AG04450 (cell line): ENCODE results near the gene TAF4. TPM values are rescaled to one million over a fixed set of nuclear protein-coding genes. Genes with fewer than 3 reads are reported as not detected.
"Not testable (repeated sequence)": the region's sequence is repeated elsewhere in the genome, so short reads cannot be mapped to it uniquely, and the experiment has no call there.

Experiments used
- CTCF ChIA-PET: fragments of 300-600, 350-600 bp; formaldehyde crosslinking; extraction: SDS; loops from one replicate; lab custom pipeline; 2022; ENCODE audit warnings: antibody characterized with exemption, inconsistent platforms; lab: Charles Lee
- POLR2A ChIA-PET: fragments of 350-600 bp; formaldehyde crosslinking; extraction: SDS; loops from one replicate; lab custom pipeline; 2021; ENCODE audit warnings: antibody characterized with exemption, inconsistent platforms; lab: Yijun Ruan, JAX
- DNase-seq: peaks from one replicate; pipeline ENCODE4 v3.0.0-alpha.2; 2011; ENCODE audit warnings: low read depth, low spot score
- H3K27ac ChIP-seq: one replicate; pipeline ENCODE4 v1.5.1; 2012; ENCODE audit warnings: low read depth, low read length, control low read depth
- H3K27me3 ChIP-seq: one replicate; pipeline ENCODE4 v1.6.0; 2012; ENCODE audit warnings: low read length; ENCODE audit not compliant: control insufficient read depth, insufficient read depth
- H3K4me3 ChIP-seq: 2 replicates; pipeline ENCODE4 v1.5.1; 2011; ENCODE audit warnings: mild to moderate bottlenecking, low read depth, low read length, control low read depth
- H3K9me3 ChIP-seq: 2 replicates; pipeline ENCODE4 v1.5.1; 2012; ENCODE audit warnings: low read length; ENCODE audit not compliant: control insufficient read depth, insufficient read depth
- CTCF ChIP-seq: IDR thresholded peaks from 2 replicates; pipeline ENCODE4 v1.5.1; 2011; ENCODE audit warnings: low read depth, low read length, control low read depth, inconsistent platforms
- polyA plus RNA-seq: library from polyadenylated mRNA; depleted of rRNA; stranded (reverse); fragments of >200 nt; gene quantifications from 2 replicates; pipeline ENCODE4 v1.2.3, GENCODE V29; 2011

The TAF4 gene
- polyA plus RNA-seq, 1 experiment: 2.7 TPM

DNA sequence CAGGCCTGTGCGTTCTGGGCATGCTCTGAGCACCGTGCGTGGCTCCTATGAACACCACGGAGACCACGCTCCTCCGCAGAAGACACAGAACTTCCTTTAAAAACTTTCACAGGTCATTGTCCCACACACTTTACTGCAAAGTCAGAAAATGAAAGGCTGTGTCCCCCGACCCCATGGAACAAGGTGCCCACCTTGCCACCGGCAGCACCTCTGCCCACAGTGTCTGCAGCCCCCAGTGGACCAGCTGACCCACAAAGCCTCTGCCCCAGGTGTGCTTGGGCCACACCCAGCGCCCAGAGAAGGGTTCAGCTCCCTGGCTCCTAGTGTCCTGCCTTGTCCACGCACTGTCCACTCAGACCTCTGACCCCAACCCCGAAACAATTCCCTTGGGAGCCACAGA lies 8.7 kb downstream of the TAF4 start:
- TF ChIP-seq CTCF: no peak
- POLR2A ChIA-PET: no interaction called here
- no peak overlapping the region for H3K4me3 ChIP-seq
- H3K9me3 ChIP-seq: peaks cover 3% of the 10 kb centered on the region; the same call in 1 of the 2 replicates
- no peak overlapping the region for H3K27ac ChIP-seq
- DNase-seq: no peak
- CTCF ChIA-PET: no interaction called here
- no peaks in the 10 kb centered on the region for H3K27me3 ChIP-seq

GRCh38 chr20:62056377-62056776 lies 9.3 kb downstream of the TAF4 start:
- CTCF ChIA-PET: no interaction called here
- POLR2A ChIA-PET: no interaction called here
- Histone ChIP-seq H3K27ac (no peak overlapping the region), H3K9me3 (peaks cover 3% of the 10 kb centered on the region; the same call in 1 of the 2 replicates), H3K4me3 (no peak overlapping the region), H3K27me3 (no peaks in the 10 kb centered on the region)
- no peak for TF ChIP-seq CTCF
- DNase-seq: no peak

GRCh38 chr20:62055862-62056115 lies 9.9 kb downstream of the TAF4 start:
- POLR2A ChIA-PET, H3K9me3 ChIP-seq, DNase-seq, H3K4me3 ChIP-seq, H3K27me3 ChIP-seq, CTCF ChIA-PET, H3K27ac ChIP-seq: not testable (repeated sequence)

GRCh38 chr20:62055106-62055861 lies 10.4 kb downstream of the TAF4 start:
- no peak overlapping the region for H3K27ac ChIP-seq
- no peak for TF ChIP-seq CTCF
- H3K9me3 ChIP-seq: peaks cover 3% of the 10 kb centered on the region; the same call in 1 of the 2 replicates
- DNase-seq: no peak
- CTCF ChIA-PET: no interaction called here
- POLR2A ChIA-PET: no interaction called here
- no peak overlapping the region for H3K4me3 ChIP-seq
- no peaks in the 10 kb centered on the region for H3K27me3 ChIP-seq

GRCh38 chr20:62054451-62054953 lies 11.2 kb downstream of the TAF4 start:
- CTCF ChIA-PET: no interaction called here
- DNase-seq: no peak

More at GRCh38 chr20:62054451-62054953, 11.2 kb downstream of the TAF4 start:
- no peak overlapping the region for H3K4me3 ChIP-seq
- H3K9me3 ChIP-seq: peaks cover 3% of the 10 kb centered on the region; the same call in 1 of the 2 replicates
- H3K27ac ChIP-seq: no peak overlapping the region
- POLR2A ChIA-PET: no interaction called here
- TF ChIP-seq CTCF: no peak
- H3K27me3 ChIP-seq: no peaks in the 10 kb centered on the region
